ENCODE measurements around the gene OTUD1. TPM values are rescaled to one million over a fixed set of nuclear protein-coding genes. Genes with fewer than 3 reads are reported as not detected.
"Not testable (repeated sequence)": the region's sequence is repeated elsewhere in the genome, so short reads cannot be mapped to it uniquely, and the experiment has no call there.

Gene OTUD1
- 1 to 10 TPM; 6.6 to 7.0 TPM for total RNA-seq

- peak; percentile 85 for ATAC-seq
- TF ChIP-seq CTCF (IDR thresholded peaks at IDR 0.05) = no peak
- POLR2A ChIA-PET = interaction anchor here (0.7 to 1.3 kb wide), 3 partner anchors 10 to 62 kb away, joined by 3 to 4 read pairs (median 3); no protein-coding TSS in a partner anchor
- no peaks in the 10 kb centered on the region for H3K9me3 Mint-ChIP-seq
- intact Hi-C loops (cut with micrococcal nuclease) = no loop called here
- CTCF ChIA-PET = interaction anchor here (0.6 to 2.7 kb wide), 7 partner anchors 10 to 124 kb away, joined by 3 to 8 read pairs (median 4); no protein-coding TSS in a partner anchor
- peaks cover 16% of the 10 kb centered on the region for H3K36me3 Mint-ChIP-seq (ENCODE audit: low read depth)
- peak; percentile 92 for DNase-seq
- H3K27ac Mint-ChIP-seq = peak within 1 kb of the TSS; percentile 76
- H3K27me3 Mint-ChIP-seq = no peaks in the 10 kb centered on the region
- peak within 1 kb of the TSS; percentile 92 for H3K4me3 Mint-ChIP-seq
- peaks cover 30% of the 10 kb centered on the region for H3K4me1 Mint-ChIP-seq (ENCODE audit: low read depth)
Measured at GRCh38 chr10:23438547-23439451, at the start of gene OTUD1. TSS of gene OTUD1 (plus strand) at chr10:23439075. CDS start at chr10:23439458, 383 bp downstream.

DNA sequence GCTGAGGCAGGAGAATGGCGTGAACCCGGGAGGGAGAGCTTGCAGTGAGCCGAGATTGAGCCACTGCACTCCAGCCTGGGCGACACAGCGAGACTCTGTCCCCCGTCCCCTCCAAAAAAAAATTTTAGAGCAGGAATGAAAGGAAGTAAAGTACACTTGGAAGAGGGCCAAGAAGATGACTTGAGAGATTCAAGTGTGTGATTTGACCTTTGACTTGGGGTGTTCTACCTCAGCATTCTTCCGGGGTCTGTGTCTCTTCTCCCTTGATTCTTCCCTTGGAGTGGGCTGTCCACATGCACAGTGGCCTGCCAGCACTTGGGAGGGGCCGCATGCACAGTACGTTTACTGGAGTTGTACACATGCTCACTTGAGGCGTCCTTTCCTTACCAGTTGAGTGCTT lies 48.5 kb upstream of the OTUD1 start:
- POLR2A ChIA-PET; intact Hi-C loops (cut with micrococcal nuclease); H3K4me3 Mint-ChIP-seq; ATAC-seq; H3K36me3 Mint-ChIP-seq (ENCODE audit: low read depth); DNase-seq; H3K9me3 Mint-ChIP-seq; H3K4me1 Mint-ChIP-seq (ENCODE audit: low read depth); H3K27me3 Mint-ChIP-seq; H3K27ac Mint-ChIP-seq: not testable (repeated sequence)
- CTCF ChIA-PET = interaction anchor here (1.2 kb wide), 1 partner anchor 16 kb away, joined by 4 read pairs; no protein-coding TSS in a partner anchor

- ChIA-PET CTCF (interaction anchor here (1.2 to 1.5 kb wide), 2 partner anchors 14 to 16 kb away, joined by 3 to 4 read pairs; no protein-coding TSS in a partner anchor), POLR2A (no interaction called here)
- Mint-ChIP-seq H3K27me3 (no peaks in the 10 kb centered on the region), H3K4me3 (no peak overlapping the region), H3K27ac (no peak overlapping the region), H3K36me3 (ENCODE audit: low read depth) (no peaks in the 10 kb centered on the region), H3K9me3 (no peaks in the 10 kb centered on the region), H3K4me1 (ENCODE audit: low read depth) (peaks cover 8% of the 10 kb centered on the region)
- DNase-seq = no peak
- intact Hi-C loops (cut with micrococcal nuclease) = no loop called here
- no peak for TF ChIP-seq CTCF (IDR thresholded peaks at IDR 0.05)
- no peak for ATAC-seq
Measured at GRCh38 chr10:23390809-23391208, 48.1 kb upstream of the OTUD1 start.

- TF ChIP-seq CTCF (IDR thresholded peaks at IDR 0.05) = no peak
- H3K27ac Mint-ChIP-seq = no peak overlapping the region
- ATAC-seq (peak; percentile 74), DNase-seq (peak; percentile 32)
- no peak overlapping the region for H3K4me3 Mint-ChIP-seq
- POLR2A ChIA-PET = no interaction called here
- no peaks in the 10 kb centered on the region for H3K36me3 Mint-ChIP-seq (ENCODE audit: low read depth)
- H3K27me3 Mint-ChIP-seq = no peaks in the 10 kb centered on the region
- CTCF ChIA-PET = interaction anchor here (1.2 to 1.5 kb wide), 2 partner anchors 15 to 17 kb away, joined by 3 to 4 read pairs; no protein-coding TSS in a partner anchor
- H3K9me3 Mint-ChIP-seq = no peaks in the 10 kb centered on the region
- peaks cover 8% of the 10 kb centered on the region for H3K4me1 Mint-ChIP-seq (ENCODE audit: low read depth)
- intact Hi-C loops (cut with micrococcal nuclease) = no loop called here
Measured at GRCh38 chr10:23391821-23392220, 47.1 kb upstream of the OTUD1 start.

GRCh38 chr10:23395017-23395416 lies 43.9 kb upstream of the OTUD1 start:
- ChIA-PET CTCF (no interaction called here), POLR2A (no interaction called here)
- peaks cover 8% of the 10 kb centered on the region for H3K4me1 Mint-ChIP-seq (ENCODE audit: low read depth)
- DNase-seq = no peak
- ATAC-seq = no peak
- H3K9me3 Mint-ChIP-seq = no peaks in the 10 kb centered on the region
- no peak overlapping the region for H3K4me3 Mint-ChIP-seq
- TF ChIP-seq CTCF (IDR thresholded peaks at IDR 0.05) = no peak
- no peak overlapping the region for H3K27ac Mint-ChIP-seq
- no peaks in the 10 kb centered on the region for H3K27me3 Mint-ChIP-seq
- intact Hi-C loops (cut with micrococcal nuclease) = no loop called here
- H3K36me3 Mint-ChIP-seq (ENCODE audit: low read depth) = no peaks in the 10 kb centered on the region
